Measurements from ENCODE around the gene USP17L29.
"Not testable (repeated sequence)": the region's sequence is repeated elsewhere in the genome, so short reads cannot be mapped to it uniquely, and the experiment has no call there.

Gene USP17L29

GRCh38 chr4:9334358-9334757, 19.1 kb upstream of the USP17L29 start, which contains the start of gene USP17L26:
USP17L26 (plus strand) TSS chr4:9334658; CDS start chr4:9334658, 0 bp downstream.
- not testable (repeated sequence) for H3K9me3 ChIP-seq (ENCODE audit: insufficient read depth, low read depth, low read length); H3K79me2 ChIP-seq (ENCODE audit: control insufficient read depth, insufficient read depth, low read length, poor library complexity); H2BK120ac ChIP-seq (ENCODE audit: insufficient read depth, low read length, poor library complexity); H3K79me1 ChIP-seq (ENCODE audit: low read length); H3K14ac ChIP-seq (ENCODE audit: low read length); H2AK5ac ChIP-seq (ENCODE audit: low read length); H3K23ac ChIP-seq (ENCODE audit: low read length); H4K91ac ChIP-seq (ENCODE audit: low read depth, low read length); H3K4ac ChIP-seq (ENCODE audit: low read depth, low read length); H2AFZ ChIP-seq (ENCODE audit: insufficient read depth, low read length, poor library complexity); H3K27ac ChIP-seq (ENCODE audit: low read depth, low read length); DNase-seq; H4K12ac ChIP-seq (ENCODE audit: low read depth, low read length); H2BK5ac ChIP-seq (ENCODE audit: low read depth, low read length, poor library complexity); H3K9ac ChIP-seq (ENCODE audit: low read length); H3K4me1 ChIP-seq (ENCODE audit: control insufficient read depth in 1 of 2, insufficient read depth in 2 of 2, low read length in 2 of 2); H2BK12ac ChIP-seq (ENCODE audit: low read length); H3K36me3 ChIP-seq (ENCODE audit: control insufficient read depth in 1 of 2, insufficient read depth in 2 of 2, low read length in 2 of 2); H3K18ac ChIP-seq (ENCODE audit: low read length); H4K8ac ChIP-seq (ENCODE audit: low read depth, low read length); H3K4me2 ChIP-seq (ENCODE audit: low read length); H3K4me3 ChIP-seq (ENCODE audit: low read depth, low read length); H3K27me3 ChIP-seq (ENCODE audit: insufficient read depth, low read length)
- no CpG with 5 or more reads among the region's 15 CpGs for WGBS (ENCODE audit: extremely low coverage, insufficient coverage, insufficient read length)

DNA sequence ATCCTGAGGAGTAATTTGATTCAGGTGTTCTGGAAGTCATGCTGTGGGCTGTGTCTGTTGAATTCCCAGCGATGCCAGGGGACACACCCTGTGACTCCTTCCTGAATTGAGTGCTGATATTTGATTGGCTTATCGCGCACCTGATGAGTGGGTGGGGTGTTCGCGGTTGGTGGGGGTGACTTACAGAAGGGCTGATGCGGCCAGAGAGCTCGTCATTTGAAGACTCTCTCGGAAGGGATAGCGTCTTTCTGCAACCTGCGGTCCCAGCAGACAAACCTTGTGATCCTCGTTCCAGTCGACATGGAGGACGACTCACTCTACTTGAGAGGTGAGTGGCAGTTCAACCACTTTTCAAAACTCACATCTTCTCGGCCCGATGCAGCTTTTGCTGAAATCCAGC, 14.3 kb upstream of the USP17L29 start, which contains the start of gene USP17L5:
TSS of gene USP17L5 (plus strand) at position 301 of the 400 bp plus-strand sequence. CDS start at position 301, 0 bp downstream.
- H4K12ac ChIP-seq (ENCODE audit: low read depth, low read length); H3K4me3 ChIP-seq (ENCODE audit: low read depth, low read length); H3K4me2 ChIP-seq (ENCODE audit: low read length); H2AFZ ChIP-seq (ENCODE audit: insufficient read depth, low read length, poor library complexity); DNase-seq; H3K27me3 ChIP-seq (ENCODE audit: insufficient read depth, low read length); H3K4me1 ChIP-seq (ENCODE audit: control insufficient read depth in 1 of 2, insufficient read depth in 2 of 2, low read length in 2 of 2); H3K9ac ChIP-seq (ENCODE audit: low read length); H2BK120ac ChIP-seq (ENCODE audit: insufficient read depth, low read length, poor library complexity); H4K8ac ChIP-seq (ENCODE audit: low read depth, low read length); H3K9me3 ChIP-seq (ENCODE audit: insufficient read depth, low read depth, low read length); H3K23ac ChIP-seq (ENCODE audit: low read length); H3K4ac ChIP-seq (ENCODE audit: low read depth, low read length); H3K36me3 ChIP-seq (ENCODE audit: control insufficient read depth in 1 of 2, insufficient read depth in 2 of 2, low read length in 2 of 2); H4K91ac ChIP-seq (ENCODE audit: low read depth, low read length); H2BK12ac ChIP-seq (ENCODE audit: low read length); H2BK5ac ChIP-seq (ENCODE audit: low read depth, low read length, poor library complexity); H3K79me1 ChIP-seq (ENCODE audit: low read length); H3K14ac ChIP-seq (ENCODE audit: low read length); H2AK5ac ChIP-seq (ENCODE audit: low read length); H3K79me2 ChIP-seq (ENCODE audit: control insufficient read depth, insufficient read depth, low read length, poor library complexity); H3K18ac ChIP-seq (ENCODE audit: low read length); H3K27ac ChIP-seq (ENCODE audit: low read depth, low read length): not testable (repeated sequence)
- WGBS (ENCODE audit: extremely low coverage, insufficient coverage, insufficient read length), result no CpG with 5 or more reads among the region's 15 CpGs

- H3K36me3 ChIP-seq (ENCODE audit: control insufficient read depth in 1 of 2, insufficient read depth in 2 of 2, low read length in 2 of 2); H3K4me1 ChIP-seq (ENCODE audit: control insufficient read depth in 1 of 2, insufficient read depth in 2 of 2, low read length in 2 of 2); H2AFZ ChIP-seq (ENCODE audit: insufficient read depth, low read length, poor library complexity); H4K8ac ChIP-seq (ENCODE audit: low read depth, low read length); H3K4me3 ChIP-seq (ENCODE audit: low read depth, low read length); H3K9me3 ChIP-seq (ENCODE audit: insufficient read depth, low read depth, low read length); H4K91ac ChIP-seq (ENCODE audit: low read depth, low read length); H3K27ac ChIP-seq (ENCODE audit: low read depth, low read length); H3K9ac ChIP-seq (ENCODE audit: low read length); H2BK5ac ChIP-seq (ENCODE audit: low read depth, low read length, poor library complexity); H3K79me2 ChIP-seq (ENCODE audit: control insufficient read depth, insufficient read depth, low read length, poor library complexity); H2BK120ac ChIP-seq (ENCODE audit: insufficient read depth, low read length, poor library complexity); H2BK12ac ChIP-seq (ENCODE audit: low read length); H2AK5ac ChIP-seq (ENCODE audit: low read length); H4K12ac ChIP-seq (ENCODE audit: low read depth, low read length); H3K14ac ChIP-seq (ENCODE audit: low read length); H3K79me1 ChIP-seq (ENCODE audit: low read length); H3K18ac ChIP-seq (ENCODE audit: low read length); H3K4ac ChIP-seq (ENCODE audit: low read depth, low read length); H3K4me2 ChIP-seq (ENCODE audit: low read length); H3K23ac ChIP-seq (ENCODE audit: low read length); H3K27me3 ChIP-seq (ENCODE audit: insufficient read depth, low read length); DNase-seq: not testable (repeated sequence)
- WGBS (ENCODE audit: extremely low coverage, insufficient coverage, insufficient read length), result no CpG with 5 or more reads among the region's 15 CpGs
These were observed 9.6 kb upstream of the USP17L29 start, which contains the start of gene USP17L27 for GRCh38 chr4:9343848-9344247. USP17L27 (plus strand) TSS chr4:9344148; CDS start chr4:9344148, 0 bp downstream.

DNA sequence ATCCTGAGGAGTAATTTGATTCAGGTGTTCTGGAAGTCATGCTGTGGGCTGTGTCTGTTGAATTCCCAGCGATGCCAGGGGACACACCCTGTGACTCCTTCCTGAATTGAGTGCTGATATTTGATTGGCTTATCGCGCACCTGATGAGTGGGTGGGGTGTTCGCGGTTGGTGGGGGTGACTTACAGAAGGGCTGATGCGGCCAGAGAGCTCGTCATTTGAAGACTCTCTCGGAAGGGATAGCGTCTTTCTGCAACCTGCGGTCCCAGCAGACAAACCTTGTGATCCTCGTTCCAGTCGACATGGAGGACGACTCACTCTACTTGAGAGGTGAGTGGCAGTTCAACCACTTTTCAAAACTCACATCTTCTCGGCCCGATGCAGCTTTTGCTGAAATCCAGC, 4.8 kb upstream of the USP17L29 start, which contains the start of gene USP17L28:
TSS of gene USP17L28 (plus strand) at position 301 of the 400 bp plus-strand sequence. CDS start at position 301, 0 bp downstream.
- not testable (repeated sequence) for H3K27me3 ChIP-seq (ENCODE audit: insufficient read depth, low read length); H2BK12ac ChIP-seq (ENCODE audit: low read length); H3K9me3 ChIP-seq (ENCODE audit: insufficient read depth, low read depth, low read length); H3K4me2 ChIP-seq (ENCODE audit: low read length); H3K4ac ChIP-seq (ENCODE audit: low read depth, low read length); H3K23ac ChIP-seq (ENCODE audit: low read length); H2AFZ ChIP-seq (ENCODE audit: insufficient read depth, low read length, poor library complexity); H3K9ac ChIP-seq (ENCODE audit: low read length); H3K4me3 ChIP-seq (ENCODE audit: low read depth, low read length); H3K18ac ChIP-seq (ENCODE audit: low read length); H3K14ac ChIP-seq (ENCODE audit: low read length); H3K27ac ChIP-seq (ENCODE audit: low read depth, low read length); H4K12ac ChIP-seq (ENCODE audit: low read depth, low read length); H3K79me2 ChIP-seq (ENCODE audit: control insufficient read depth, insufficient read depth, low read length, poor library complexity); H2AK5ac ChIP-seq (ENCODE audit: low read length); DNase-seq; H3K36me3 ChIP-seq (ENCODE audit: control insufficient read depth in 1 of 2, insufficient read depth in 2 of 2, low read length in 2 of 2); H4K8ac ChIP-seq (ENCODE audit: low read depth, low read length); H4K91ac ChIP-seq (ENCODE audit: low read depth, low read length); H3K79me1 ChIP-seq (ENCODE audit: low read length); H2BK120ac ChIP-seq (ENCODE audit: insufficient read depth, low read length, poor library complexity); H3K4me1 ChIP-seq (ENCODE audit: control insufficient read depth in 1 of 2, insufficient read depth in 2 of 2, low read length in 2 of 2); H2BK5ac ChIP-seq (ENCODE audit: low read depth, low read length, poor library complexity)
- WGBS (ENCODE audit: extremely low coverage, insufficient coverage, insufficient read length), result no CpG with 5 or more reads among the region's 15 CpGs
